Erythroblast (primary cell): ENCODE results near the gene CHD1.

Experiments used
- GATA1 ChIP-seq: IDR thresholded peaks from 2 replicates; pipeline ENCODE4 v1.6.1; 2011; ENCODE audit warnings: low read depth, mild to moderate bottlenecking, control low read depth, low read length, moderate library complexity
- POLR2A ChIP-seq: IDR thresholded peaks from 2 replicates; pipeline ENCODE4 v1.6.1; 2011; ENCODE audit warnings: mild to moderate bottlenecking, low read length

- TF ChIP-seq POLR2A: no peak
- TF ChIP-seq GATA1: no peak
Observed at GRCh38 chr5:98936948-98937715, 8.3 kb upstream of the CHD1 start.
